ENCODE results near the gene DMWD. TPM values are rescaled to one million over a fixed set of nuclear protein-coding genes. Genes with fewer than 3 reads are reported as not detected.
"Not testable (repeated sequence)": the region's sequence is repeated elsewhere in the genome, so short reads cannot be mapped to it uniquely, and the experiment has no call there.

DMWD gene
- total RNA-seq, 1 donor = 8.3 TPM

- DNase-seq (ENCODE audit: low read depth in 2 of 3, low spot score in 2 of 3) = no peak
These were observed 35.0 kb downstream of the DMWD start for GRCh38 chr19:45757695-45758094.

GRCh38 chr19:45754323-45754722 lies 38.3 kb downstream of the DMWD start:
- DNase-seq (ENCODE audit: low read depth in 2 of 3, low spot score in 2 of 3) = no peak

GRCh38 chr19:45753548-45753947 lies 39.1 kb downstream of the DMWD start:
- DNase-seq (ENCODE audit: low read depth in 2 of 3, low spot score in 2 of 3) = no peak

- DNase-seq (ENCODE audit: low read depth in 2 of 3, low spot score in 2 of 3) = no peak
These were observed 40.0 kb downstream of the DMWD start for GRCh38 chr19:45752639-45753038.

GRCh38 chr19:45751483-45751882 lies 41.2 kb downstream of the DMWD start:
- DNase-seq (ENCODE audit: low read depth in 2 of 3, low spot score in 2 of 3) = not testable (repeated sequence)

- no peak for DNase-seq (ENCODE audit: low read depth in 2 of 3, low spot score in 2 of 3)
These were observed 45.1 kb downstream of the DMWD start for GRCh38 chr19:45747513-45747912.

- no peak for DNase-seq (ENCODE audit: low read depth in 2 of 3, low spot score in 2 of 3)
These were observed 45.8 kb downstream of the DMWD start for GRCh38 chr19:45746866-45747265.

- no peak for DNase-seq (ENCODE audit: low read depth in 2 of 3, low spot score in 2 of 3)
These were observed 47.0 kb downstream of the DMWD start for GRCh38 chr19:45745606-45746005.

GRCh38 chr19:45742969-45743368 lies 49.7 kb downstream of the DMWD start:
- no peak for DNase-seq (ENCODE audit: low read depth in 2 of 3, low spot score in 2 of 3)

GRCh38 chr19:45739498-45740439 lies 52.9 kb downstream of the DMWD start:
- no peak for DNase-seq (ENCODE audit: low read depth in 2 of 3, low spot score in 2 of 3)

- no peak for DNase-seq (ENCODE audit: low read depth in 2 of 3, low spot score in 2 of 3)
These were observed 59.4 kb downstream of the DMWD start, which contains the start of gene MEIOSIN for GRCh38 chr19:45733160-45733810. MEIOSIN (plus strand) TSS chr19:45733439; CDS start chr19:45735377, 1,938 bp downstream.

Other genes with a start within 250 kb of the DMWD start
- 5.9 TPM for gene OPA3, start 208.0 kb downstream of the DMWD start, total RNA-seq
- gene GPR4, start 190.6 kb downstream of the DMWD start, total RNA-seq = not detected
- gene EML2, start 153.4 kb downstream of the DMWD start, total RNA-seq = 34.2 TPM
- under 0.01 TPM for gene GIPR, start 124.6 kb downstream of the DMWD start, total RNA-seq
- gene SNRPD2, start 100.9 kb downstream of the DMWD start, total RNA-seq = 215 TPM
- 17.8 TPM for gene QPCTL, start 100.2 kb downstream of the DMWD start, total RNA-seq
- gene FBXO46, start 61.9 kb downstream of the DMWD start, total RNA-seq = 19.1 TPM
- not detected for gene MEIOSIN, start 59.4 kb downstream of the DMWD start, total RNA-seq
- 1.6 TPM for gene SIX5, start 23.6 kb downstream of the DMWD start, total RNA-seq
- 1.1 TPM for gene DMPK, start 10.4 kb downstream of the DMWD start, total RNA-seq
- gene RSPH6A, start 22.5 kb upstream of the DMWD start, total RNA-seq = 0.27 TPM
- gene SYMPK, start 70.3 kb upstream of the DMWD start, total RNA-seq = 69.5 TPM
- 1.6 TPM for gene FOXA3, start 71.5 kb upstream of the DMWD start, total RNA-seq
- 37.7 TPM for gene IRF2BP1, start 93.3 kb upstream of the DMWD start, total RNA-seq
- 3.2 TPM for gene MYPOP, start 109.8 kb upstream of the DMWD start, total RNA-seq
- gene NANOS2, start 121.9 kb upstream of the DMWD start, total RNA-seq = not detected
- gene NOVA2, start 181.0 kb upstream of the DMWD start, total RNA-seq = not detected
- gene CCDC61, start 202.6 kb upstream of the DMWD start, total RNA-seq = 14.3 TPM
- gene PGLYRP1, start 230.2 kb upstream of the DMWD start, total RNA-seq = 1.3 TPM
- under 0.01 TPM for gene IGFL4, start 248.2 kb upstream of the DMWD start, total RNA-seq

Measured in hematopoietic multipotent progenitor cell (in vitro differentiated cells).